ENCODE measurements around the gene OR1N2. TPM values are rescaled to one million over a fixed set of nuclear protein-coding genes. Genes with fewer than 3 reads are reported as not detected.
"Not testable (repeated sequence)": the region's sequence is repeated elsewhere in the genome, so short reads cannot be mapped to it uniquely, and the experiment has no call there.

The OR1N2 gene
- total RNA-seq, result not detected

GRCh38 chr9:122552812-122553211, at the start of gene OR1N2:
Gene OR1N2, plus strand, starts transcription at chr9:122553112. Its CDS starts 100 bp downstream, at chr9:122553212.
- Histone ChIP-seq H3K27me3 (ENCODE audit: insufficient read depth, low read length) (peaks cover 6% of the 10 kb centered on the region), H3K4me1 (ENCODE audit: insufficient read depth, low read length) (no peaks in the 10 kb centered on the region), H3K4me3 (ENCODE audit: low read length) (no peak within 1 kb of the TSS), H3K9me3 (ENCODE audit: low read depth, low read length) (no peaks in the 10 kb centered on the region)

GRCh38 chr9:122506964-122507363, 45.9 kb upstream of the OR1N2 start:
- Histone ChIP-seq H3K9me3 (ENCODE audit: low read depth, low read length) (no peaks in the 10 kb centered on the region), H3K4me3 (ENCODE audit: low read length) (no peak overlapping the region), H3K4me1 (ENCODE audit: insufficient read depth, low read length) (no peaks in the 10 kb centered on the region), H3K27me3 (ENCODE audit: insufficient read depth, low read length) (peaks cover 6% of the 10 kb centered on the region)

GRCh38 chr9:122510502-122510901, 42.4 kb upstream of the OR1N2 start, which contains the start of gene OR1J2:
Gene OR1J2, plus strand, starts transcription at chr9:122510802. Its CDS starts 0 bp downstream, at chr9:122510802.
- Histone ChIP-seq H3K4me3 (ENCODE audit: low read length) (no peak within 1 kb of the TSS), H3K9me3 (ENCODE audit: low read depth, low read length) (no peaks in the 10 kb centered on the region), H3K4me1 (ENCODE audit: insufficient read depth, low read length) (no peaks in the 10 kb centered on the region), H3K27me3 (ENCODE audit: insufficient read depth, low read length) (peaks cover 6% of the 10 kb centered on the region)

- H3K4me1 ChIP-seq (ENCODE audit: insufficient read depth, low read length), result no peaks in the 10 kb centered on the region
- peaks cover 11% of the 10 kb centered on the region for H3K27me3 ChIP-seq (ENCODE audit: insufficient read depth, low read length)
- H3K9me3 ChIP-seq (ENCODE audit: low read depth, low read length), result no peaks in the 10 kb centered on the region
- H3K4me3 ChIP-seq (ENCODE audit: low read length), result no peak overlapping the region
These were observed 34.7 kb upstream of the OR1N2 start for GRCh38 chr9:122518226-122518625.

GRCh38 chr9:122518841-122519240, 34.1 kb upstream of the OR1N2 start, which contains the start of gene OR1J4:
Gene OR1J4, plus strand, starts transcription at chr9:122519141. Its CDS starts 0 bp downstream, at chr9:122519141.
- Histone ChIP-seq H3K4me1 (ENCODE audit: insufficient read depth, low read length) (no peaks in the 10 kb centered on the region), H3K27me3 (ENCODE audit: insufficient read depth, low read length) (peaks cover 11% of the 10 kb centered on the region), H3K9me3 (ENCODE audit: low read depth, low read length) (no peaks in the 10 kb centered on the region), H3K4me3 (ENCODE audit: low read length) (no peak within 1 kb of the TSS)

- Histone ChIP-seq H3K4me3 (ENCODE audit: low read length) (no peak overlapping the region), H3K9me3 (ENCODE audit: low read depth, low read length) (no peaks in the 10 kb centered on the region), H3K27me3 (ENCODE audit: insufficient read depth, low read length) (peaks cover 11% of the 10 kb centered on the region), H3K4me1 (ENCODE audit: insufficient read depth, low read length) (no peaks in the 10 kb centered on the region)
These were observed 33.5 kb upstream of the OR1N2 start for GRCh38 chr9:122519376-122519775.

- Histone ChIP-seq H3K27me3 (ENCODE audit: insufficient read depth, low read length) (peaks cover 5% of the 10 kb centered on the region), H3K9me3 (ENCODE audit: low read depth, low read length) (no peaks in the 10 kb centered on the region), H3K4me3 (ENCODE audit: low read length) (no peak overlapping the region), H3K4me1 (ENCODE audit: insufficient read depth, low read length) (no peaks in the 10 kb centered on the region)
These were observed 26.3 kb upstream of the OR1N2 start for GRCh38 chr9:122526602-122527001.

- no peaks in the 10 kb centered on the region for H3K9me3 ChIP-seq (ENCODE audit: low read depth, low read length)
- H3K4me3 ChIP-seq (ENCODE audit: low read length), result no peak within 1 kb of the TSS
These were observed 25.7 kb upstream of the OR1N2 start, which contains the start of gene OR1N1 for GRCh38 chr9:122527193-122527592. Gene OR1N1, minus strand, starts transcription at chr9:122527293. Its CDS starts 0 bp downstream, at chr9:122527293.

GRCh38 chr9:122531157-122531556, 21.8 kb upstream of the OR1N2 start:
- not testable (repeated sequence) for H3K9me3 ChIP-seq (ENCODE audit: low read depth, low read length); H3K4me1 ChIP-seq (ENCODE audit: insufficient read depth, low read length); H3K27me3 ChIP-seq (ENCODE audit: insufficient read depth, low read length); H3K4me3 ChIP-seq (ENCODE audit: low read length)

More at GRCh38 chr9:122527193-122527592, 25.7 kb upstream of the OR1N2 start, which contains the start of gene OR1N1:
- H3K4me1 ChIP-seq (ENCODE audit: insufficient read depth, low read length), result no peaks in the 10 kb centered on the region
- peaks cover 5% of the 10 kb centered on the region for H3K27me3 ChIP-seq (ENCODE audit: insufficient read depth, low read length)

- Histone ChIP-seq H3K27me3 (ENCODE audit: insufficient read depth, low read length) (no peaks in the 10 kb centered on the region), H3K4me3 (ENCODE audit: low read length) (no peak overlapping the region), H3K9me3 (ENCODE audit: low read depth, low read length) (no peaks in the 10 kb centered on the region), H3K4me1 (ENCODE audit: insufficient read depth, low read length) (no peaks in the 10 kb centered on the region)
These were observed 16.8 kb upstream of the OR1N2 start for GRCh38 chr9:122536134-122536533.

GRCh38 chr9:122537066-122537465, 15.8 kb upstream of the OR1N2 start:
- H3K27me3 ChIP-seq (ENCODE audit: insufficient read depth, low read length); H3K4me3 ChIP-seq (ENCODE audit: low read length); H3K4me1 ChIP-seq (ENCODE audit: insufficient read depth, low read length); H3K9me3 ChIP-seq (ENCODE audit: low read depth, low read length): not testable (repeated sequence)

GRCh38 chr9:122538757-122539156, 14.2 kb upstream of the OR1N2 start:
- no peaks in the 10 kb centered on the region for H3K9me3 ChIP-seq (ENCODE audit: low read depth, low read length)
- H3K4me3 ChIP-seq (ENCODE audit: low read length), result no peak overlapping the region
- no peaks in the 10 kb centered on the region for H3K4me1 ChIP-seq (ENCODE audit: insufficient read depth, low read length)
- H3K27me3 ChIP-seq (ENCODE audit: insufficient read depth, low read length), result no peaks in the 10 kb centered on the region

- peaks cover 4% of the 10 kb centered on the region for H3K27me3 ChIP-seq (ENCODE audit: insufficient read depth, low read length)
- no peak overlapping the region for H3K4me3 ChIP-seq (ENCODE audit: low read length)
- no peaks in the 10 kb centered on the region for H3K9me3 ChIP-seq (ENCODE audit: low read depth, low read length)
- H3K4me1 ChIP-seq (ENCODE audit: insufficient read depth, low read length), result no peaks in the 10 kb centered on the region
These were observed 6.7 kb upstream of the OR1N2 start for GRCh38 chr9:122546196-122546595.

- no peaks in the 10 kb centered on the region for H3K4me1 ChIP-seq (ENCODE audit: insufficient read depth, low read length)
- H3K4me3 ChIP-seq (ENCODE audit: low read length), result no peak overlapping the region
- peaks cover 6% of the 10 kb centered on the region for H3K27me3 ChIP-seq (ENCODE audit: insufficient read depth, low read length)
- no peaks in the 10 kb centered on the region for H3K9me3 ChIP-seq (ENCODE audit: low read depth, low read length)
These were observed 1.5 kb upstream of the OR1N2 start for GRCh38 chr9:122551371-122551770.

GRCh38 chr9:122561446-122561845, 8.5 kb downstream of the OR1N2 start:
- H3K4me1 ChIP-seq (ENCODE audit: insufficient read depth, low read length), result no peaks in the 10 kb centered on the region
- no peak overlapping the region for H3K4me3 ChIP-seq (ENCODE audit: low read length)
- no peaks in the 10 kb centered on the region for H3K27me3 ChIP-seq (ENCODE audit: insufficient read depth, low read length)
- H3K9me3 ChIP-seq (ENCODE audit: low read depth, low read length), result no peaks in the 10 kb centered on the region

GRCh38 chr9:122562134-122562760, 9.3 kb downstream of the OR1N2 start:
- H3K27me3 ChIP-seq (ENCODE audit: insufficient read depth, low read length), result no peaks in the 10 kb centered on the region
- no peak overlapping the region for H3K4me3 ChIP-seq (ENCODE audit: low read length)

More at GRCh38 chr9:122562134-122562760, 9.3 kb downstream of the OR1N2 start:
- H3K9me3 ChIP-seq (ENCODE audit: low read depth, low read length), result no peaks in the 10 kb centered on the region
- H3K4me1 ChIP-seq (ENCODE audit: insufficient read depth, low read length), result no peaks in the 10 kb centered on the region

All from mononuclear cell (primary cell).